Peyer's patch (tissue), 4 donors: ENCODE results near the gene ZNF638.

Source experiments
- CTCF ChIP-seq, 6 experiments: fragments of 450-650 bp in 4 of 6; fragments of 200-600 bp in 2 of 6; sonication (generic) in 1 of 6; IDR thresholded peaks; one replicate each; pipeline ENCODE4 v1.5.1; 2017 to 2019; ENCODE audit warnings: antibody characterized with exemption in 6 of 6, mild to moderate bottlenecking in 3 of 6, moderate library complexity in 1 of 6
- POLR2A ChIP-seq, 2 donors: fragments of 450-650 bp; IDR thresholded peaks; one replicate each; pipeline ENCODE4 v1.5.1; 2017; ENCODE audit warnings: antibody characterized with exemption in 2 of 2, mild to moderate bottlenecking in 2 of 2, moderate library complexity in 2 of 2

GRCh38 chr2:71333619-71334018 is 2.0 kb downstream of the ZNF638 start:
- TF ChIP-seq CTCF (IDR thresholded peaks at IDR 0.05) (no peak), POLR2A (IDR thresholded peaks at IDR 0.05) (no peak)
